ENCODE measurements around the gene FHIT. TPM values are rescaled to one million over a fixed set of nuclear protein-coding genes. Genes with fewer than 3 reads are reported as not detected.

The FHIT gene
- total RNA-seq, 2 experiments from 2014 or later, result 86.0 to 90.6 TPM

- intact Hi-C loops (cut with DNase I, micrococcal nuclease), result no loop called here
- Histone ChIP-seq H3K4me3 (ENCODE audit: low read length) (no peak overlapping the region), H3K4me1 (ENCODE audit: insufficient read depth, low read length) (no peaks in the 10 kb centered on the region), H3K9me3 (ENCODE audit: control insufficient read depth in 1 of 2, insufficient read depth in 1 of 2, low read length in 2 of 2) (no peaks in the 10 kb centered on the region), H3K27ac (ENCODE audit: low read depth in 1 of 2, low read length in 2 of 2) (no peak overlapping the region), H3K27me3 (ENCODE audit: control insufficient read depth in 1 of 2, insufficient read depth in 2 of 2, low read length in 2 of 2) (no peaks in the 10 kb centered on the region), H3K36me3 (ENCODE audit: insufficient read depth, low read length) (no peaks in the 10 kb centered on the region)
- no peak overlapping the region for H3K4me3 Mint-ChIP-seq
- DNase-seq, result peak in 2 of 14 experiments; percentile 25 to 28
- H3K27me3 Mint-ChIP-seq, result no peaks in the 10 kb centered on the region
- no peak overlapping the region for H3K27ac Mint-ChIP-seq
- H3K4me1 Mint-ChIP-seq (ENCODE audit: low read depth), result no peaks in the 10 kb centered on the region
- no peak for ATAC-seq (ENCODE audit: poor library complexity)
- H3K36me3 Mint-ChIP-seq (ENCODE audit: low read depth), result no peaks in the 10 kb centered on the region
- ChIA-PET CTCF (no interaction called here), POLR2A (no interaction called here)
- no peak for TF ChIP-seq CTCF (IDR thresholded peaks at IDR 0.05)
- no peaks in the 10 kb centered on the region for H3K9me3 Mint-ChIP-seq
Measured at GRCh38 chr3:61008998-61009380, 242.3 kb downstream of the FHIT start.

- CTCF ChIA-PET, result no interaction called here
- no peaks in the 10 kb centered on the region for H3K27me3 Mint-ChIP-seq
Measured at GRCh38 chr3:61008153-61008997, 242.9 kb downstream of the FHIT start.

GRCh38 chr3:61005591-61005990 lies 245.7 kb downstream of the FHIT start:
- Mint-ChIP-seq H3K27me3 (no peaks in the 10 kb centered on the region), H3K36me3 (ENCODE audit: low read depth) (no peaks in the 10 kb centered on the region), H3K27ac (no peak overlapping the region), H3K9me3 (no peaks in the 10 kb centered on the region), H3K4me3 (no peak overlapping the region), H3K4me1 (ENCODE audit: low read depth) (no peaks in the 10 kb centered on the region)
- no peak for ATAC-seq (ENCODE audit: poor library complexity)
- Histone ChIP-seq H3K36me3 (ENCODE audit: insufficient read depth, low read length) (no peaks in the 10 kb centered on the region), H3K27ac (ENCODE audit: low read depth in 1 of 2, low read length in 2 of 2) (no peak overlapping the region), H3K9me3 (ENCODE audit: control insufficient read depth in 1 of 2, insufficient read depth in 1 of 2, low read length in 2 of 2) (no peaks in the 10 kb centered on the region), H3K27me3 (ENCODE audit: control insufficient read depth in 1 of 2, insufficient read depth in 2 of 2, low read length in 2 of 2) (no peaks in the 10 kb centered on the region), H3K4me1 (ENCODE audit: insufficient read depth, low read length) (no peaks in the 10 kb centered on the region), H3K4me3 (ENCODE audit: low read length) (no peak overlapping the region)
- no peak for DNase-seq
- CTCF ChIA-PET, result no interaction called here
- TF ChIP-seq CTCF (IDR thresholded peaks at IDR 0.05), result no peak
- POLR2A ChIA-PET, result no interaction called here
- intact Hi-C loops (cut with DNase I, micrococcal nuclease), result no loop called here

More at GRCh38 chr3:61008153-61008997, 242.9 kb downstream of the FHIT start:
- H3K4me1 Mint-ChIP-seq (ENCODE audit: low read depth), result no peaks in the 10 kb centered on the region
- POLR2A ChIA-PET, result no interaction called here
- H3K4me3 Mint-ChIP-seq, result no peak overlapping the region
- Histone ChIP-seq H3K27me3 (ENCODE audit: control insufficient read depth in 1 of 2, insufficient read depth in 2 of 2, low read length in 2 of 2) (no peaks in the 10 kb centered on the region), H3K4me1 (ENCODE audit: insufficient read depth, low read length) (no peaks in the 10 kb centered on the region), H3K4me3 (ENCODE audit: low read length) (no peak overlapping the region), H3K27ac (ENCODE audit: low read depth in 1 of 2, low read length in 2 of 2) (no peak overlapping the region), H3K36me3 (ENCODE audit: insufficient read depth, low read length) (no peaks in the 10 kb centered on the region), H3K9me3 (ENCODE audit: control insufficient read depth in 1 of 2, insufficient read depth in 1 of 2, low read length in 2 of 2) (no peaks in the 10 kb centered on the region)
- TF ChIP-seq CTCF (IDR thresholded peaks at IDR 0.05), result no peak
- intact Hi-C loops (cut with DNase I, micrococcal nuclease), result no loop called here
- H3K27ac Mint-ChIP-seq, result no peak overlapping the region
- no peaks in the 10 kb centered on the region for H3K9me3 Mint-ChIP-seq
- H3K36me3 Mint-ChIP-seq (ENCODE audit: low read depth), result no peaks in the 10 kb centered on the region
- DNase-seq (no peak), ATAC-seq (ENCODE audit: poor library complexity) (no peak)

All from CD4-positive, alpha-beta T cell (primary cell).